Measurements from ENCODE around the gene GABRR1. TPM values are rescaled to one million over a fixed set of nuclear protein-coding genes. Genes with fewer than 3 reads are reported as not detected.

Gene GABRR1
- total and polyA plus RNA-seq, 2 of the 13 experiments (the other 11 are each of a cell fraction or from before 2014, with no cell fraction given), result not detected

DNA sequence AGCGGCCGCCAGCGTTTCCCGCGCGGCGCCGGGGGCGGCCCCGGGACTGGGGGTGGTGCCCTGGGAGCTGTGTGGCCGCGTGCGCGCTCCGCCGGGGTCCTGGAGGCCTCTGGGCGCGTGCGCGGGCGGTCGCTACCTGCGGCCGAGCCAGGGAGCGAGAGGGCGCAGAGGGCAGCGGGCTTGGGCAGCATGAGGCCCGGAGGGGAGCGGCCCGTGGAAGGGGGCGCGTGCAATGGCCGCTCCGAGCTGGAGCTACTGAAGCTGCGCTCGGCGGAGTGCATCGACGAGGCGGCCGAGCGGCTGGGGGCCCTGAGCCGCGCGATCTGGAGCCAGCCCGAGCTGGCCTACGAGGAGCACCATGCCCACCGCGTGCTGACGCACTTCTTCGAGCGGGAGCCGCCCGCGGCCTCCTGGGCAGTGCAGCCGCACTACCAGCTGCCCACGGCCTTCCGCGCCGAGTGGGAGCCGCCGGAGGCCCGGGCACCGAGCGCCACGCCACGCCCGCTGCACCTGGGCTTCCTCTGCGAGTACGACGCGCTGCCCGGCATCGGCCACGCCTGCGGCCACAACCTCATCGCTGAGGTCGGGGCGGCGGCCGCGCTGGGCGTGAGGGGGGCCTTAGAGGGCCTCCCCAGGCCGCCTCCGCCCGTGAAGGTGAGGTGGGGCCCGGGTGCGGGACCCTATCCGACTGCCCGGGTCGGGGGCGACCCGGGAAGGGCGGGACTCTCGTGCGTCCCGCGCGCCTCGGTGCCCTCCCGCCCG lies 71.0 kb downstream of the GABRR1 start, which contains the start of gene PM20D2 (continued):
- TF ChIP-seq DR1 (CRISPR knock-in tag; IDR thresholded peaks at IDR 0.05), result peak; percentile 45; the same call in 1 of the 2 replicates
- TF ChIP-seq, protein P1, sequence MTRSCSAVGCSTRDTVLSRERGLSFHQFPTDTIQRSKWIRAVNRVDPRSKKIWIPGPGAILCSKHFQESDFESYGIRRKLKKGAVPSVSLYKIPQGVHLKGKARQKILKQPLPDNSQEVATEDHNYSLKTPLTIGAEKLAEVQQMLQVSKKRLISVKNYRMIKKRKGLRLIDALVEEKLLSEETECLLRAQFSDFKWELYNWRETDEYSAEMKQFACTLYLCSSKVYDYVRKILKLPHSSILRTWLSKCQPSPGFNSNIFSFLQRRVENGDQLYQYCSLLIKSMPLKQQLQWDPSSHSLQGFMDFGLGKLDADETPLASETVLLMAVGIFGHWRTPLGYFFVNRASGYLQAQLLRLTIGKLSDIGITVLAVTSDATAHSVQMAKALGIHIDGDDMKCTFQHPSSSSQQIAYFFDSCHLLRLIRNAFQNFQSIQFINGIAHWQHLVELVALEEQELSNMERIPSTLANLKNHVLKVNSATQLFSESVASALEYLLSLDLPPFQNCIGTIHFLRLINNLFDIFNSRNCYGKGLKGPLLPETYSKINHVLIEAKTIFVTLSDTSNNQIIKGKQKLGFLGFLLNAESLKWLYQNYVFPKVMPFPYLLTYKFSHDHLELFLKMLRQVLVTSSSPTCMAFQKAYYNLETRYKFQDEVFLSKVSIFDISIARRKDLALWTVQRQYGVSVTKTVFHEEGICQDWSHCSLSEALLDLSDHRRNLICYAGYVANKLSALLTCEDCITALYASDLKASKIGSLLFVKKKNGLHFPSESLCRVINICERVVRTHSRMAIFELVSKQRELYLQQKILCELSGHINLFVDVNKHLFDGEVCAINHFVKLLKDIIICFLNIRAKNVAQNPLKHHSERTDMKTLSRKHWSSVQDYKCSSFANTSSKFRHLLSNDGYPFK (CRISPR knock-in tag; IDR thresholded peaks at IDR 0.05; ENCODE audit: borderline replicate concordance), result peak; percentile 47; the same call in 1 of the 2 replicates
- TF ChIP-seq, protein P2, sequence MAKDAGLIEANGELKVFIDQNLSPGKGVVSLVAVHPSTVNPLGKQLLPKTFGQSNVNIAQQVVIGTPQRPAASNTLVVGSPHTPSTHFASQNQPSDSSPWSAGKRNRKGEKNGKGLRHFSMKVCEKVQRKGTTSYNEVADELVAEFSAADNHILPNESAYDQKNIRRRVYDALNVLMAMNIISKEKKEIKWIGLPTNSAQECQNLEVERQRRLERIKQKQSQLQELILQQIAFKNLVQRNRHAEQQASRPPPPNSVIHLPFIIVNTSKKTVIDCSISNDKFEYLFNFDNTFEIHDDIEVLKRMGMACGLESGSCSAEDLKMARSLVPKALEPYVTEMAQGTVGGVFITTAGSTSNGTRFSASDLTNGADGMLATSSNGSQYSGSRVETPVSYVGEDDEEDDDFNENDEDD (CRISPR knock-in tag; IDR thresholded peaks at IDR 0.05; ENCODE audit: borderline replicate concordance), result peak; percentile 88
- no peak for TF ChIP-seq ZSCAN25 (CRISPR knock-in tag; IDR thresholded peaks at IDR 0.05)
- TF ChIP-seq ZFP36L1 (CRISPR knock-in tag; IDR thresholded peaks at IDR 0.05), result peak; percentile 66; the same call in 1 of the 2 replicates
- TF ChIP-seq, protein P3, sequence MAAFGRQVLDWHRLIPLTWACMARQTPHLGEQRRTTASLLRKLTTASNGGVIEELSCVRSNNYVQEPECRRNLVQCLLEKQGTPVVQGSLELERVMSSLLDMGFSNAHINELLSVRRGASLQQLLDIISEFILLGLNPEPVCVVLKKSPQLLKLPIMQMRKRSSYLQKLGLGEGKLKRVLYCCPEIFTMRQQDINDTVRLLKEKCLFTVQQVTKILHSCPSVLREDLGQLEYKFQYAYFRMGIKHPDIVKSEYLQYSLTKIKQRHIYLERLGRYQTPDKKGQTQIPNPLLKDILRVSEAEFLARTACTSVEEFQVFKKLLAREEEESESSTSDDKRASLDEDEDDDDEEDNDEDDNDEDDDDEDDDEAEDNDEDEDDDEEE (CRISPR knock-in tag; IDR thresholded peaks at IDR 0.05), result peak; percentile 80; the same call in 1 of the 2 replicates
- TF ChIP-seq MTA1 (CRISPR knock-in tag; IDR thresholded peaks at IDR 0.05; ENCODE audit: borderline replicate concordance), result peak; percentile 91; the same call in 1 of the 2 replicates
- TF ChIP-seq ZNF230 (CRISPR knock-in tag; IDR thresholded peaks at IDR 0.05), result peak; percentile 84
- TF ChIP-seq ISL2 (CRISPR knock-in tag; IDR thresholded peaks at IDR 0.05), result no peak; the same call in 1 of the 2 replicates
- TF ChIP-seq KLF15 (CRISPR knock-in tag; IDR thresholded peaks at IDR 0.05; ENCODE audit: borderline replicate concordance), result peak; percentile 70; the same call in 1 of the 2 replicates
- TF ChIP-seq ZBTB20 (CRISPR knock-in tag; IDR thresholded peaks at IDR 0.05; ENCODE audit: borderline replicate concordance, low read depth), result peak; percentile 27; the same call in 1 of the 2 replicates
- TF ChIP-seq, protein P4, sequence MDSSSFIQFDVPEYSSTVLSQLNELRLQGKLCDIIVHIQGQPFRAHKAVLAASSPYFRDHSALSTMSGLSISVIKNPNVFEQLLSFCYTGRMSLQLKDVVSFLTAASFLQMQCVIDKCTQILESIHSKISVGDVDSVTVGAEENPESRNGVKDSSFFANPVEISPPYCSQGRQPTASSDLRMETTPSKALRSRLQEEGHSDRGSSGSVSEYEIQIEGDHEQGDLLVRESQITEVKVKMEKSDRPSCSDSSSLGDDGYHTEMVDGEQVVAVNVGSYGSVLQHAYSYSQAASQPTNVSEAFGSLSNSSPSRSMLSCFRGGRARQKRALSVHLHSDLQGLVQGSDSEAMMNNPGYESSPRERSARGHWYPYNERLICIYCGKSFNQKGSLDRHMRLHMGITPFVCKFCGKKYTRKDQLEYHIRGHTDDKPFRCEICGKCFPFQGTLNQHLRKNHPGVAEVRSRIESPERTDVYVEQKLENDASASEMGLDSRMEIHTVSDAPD (CRISPR knock-in tag; IDR thresholded peaks at IDR 0.05), result peak; percentile 59; the same call in 1 of the 2 replicates
- TF ChIP-seq GLI4 (CRISPR knock-in tag; IDR thresholded peaks at IDR 0.05; ENCODE audit: borderline replicate concordance), result 0 out of 2 replicates have a peak, but pooled peaks have one; percentile 89
- TF ChIP-seq, protein P5, sequence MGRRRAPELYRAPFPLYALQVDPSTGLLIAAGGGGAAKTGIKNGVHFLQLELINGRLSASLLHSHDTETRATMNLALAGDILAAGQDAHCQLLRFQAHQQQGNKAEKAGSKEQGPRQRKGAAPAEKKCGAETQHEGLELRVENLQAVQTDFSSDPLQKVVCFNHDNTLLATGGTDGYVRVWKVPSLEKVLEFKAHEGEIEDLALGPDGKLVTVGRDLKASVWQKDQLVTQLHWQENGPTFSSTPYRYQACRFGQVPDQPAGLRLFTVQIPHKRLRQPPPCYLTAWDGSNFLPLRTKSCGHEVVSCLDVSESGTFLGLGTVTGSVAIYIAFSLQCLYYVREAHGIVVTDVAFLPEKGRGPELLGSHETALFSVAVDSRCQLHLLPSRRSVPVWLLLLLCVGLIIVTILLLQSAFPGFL (CRISPR knock-in tag; IDR thresholded peaks at IDR 0.05), result peak; percentile 94; the same call in 1 of the 2 replicates
- peak; percentile 82; the same call in 1 of the 2 replicates for TF ChIP-seq SATB2 (CRISPR knock-in tag; IDR thresholded peaks at IDR 0.05)
- no peak for TF ChIP-seq NFIB (CRISPR knock-in tag; IDR thresholded peaks at IDR 0.05; ENCODE audit: borderline replicate concordance)
- no peak for TF ChIP-seq TCF12 (IDR thresholded peaks at IDR 0.05)
- TF ChIP-seq TCF12 (CRISPR knock-in tag; IDR thresholded peaks at IDR 0.05), result no peak; the same call in none of the 2 replicates
- TF ChIP-seq SMAD9 (CRISPR knock-in tag; IDR thresholded peaks at IDR 0.05), result peak; percentile 72; the same call in 1 of the 2 replicates
- TF ChIP-seq NFIC (IDR thresholded peaks at IDR 0.05; ENCODE audit: low read length), result no peak
- no peak for TF ChIP-seq ZNF432 (CRISPR knock-in tag; IDR thresholded peaks at IDR 0.05; ENCODE audit: borderline replicate concordance)
